ENCODE measurements around the gene GJB5. TPM values are rescaled to one million over a fixed set of nuclear protein-coding genes. Genes with fewer than 3 reads are reported as not detected.

GJB5 gene
- total RNA-seq, 6 donors from 2014 or later, result 0.17 to 0.89 (median 0.30) TPM; not detected in 3

DNA sequence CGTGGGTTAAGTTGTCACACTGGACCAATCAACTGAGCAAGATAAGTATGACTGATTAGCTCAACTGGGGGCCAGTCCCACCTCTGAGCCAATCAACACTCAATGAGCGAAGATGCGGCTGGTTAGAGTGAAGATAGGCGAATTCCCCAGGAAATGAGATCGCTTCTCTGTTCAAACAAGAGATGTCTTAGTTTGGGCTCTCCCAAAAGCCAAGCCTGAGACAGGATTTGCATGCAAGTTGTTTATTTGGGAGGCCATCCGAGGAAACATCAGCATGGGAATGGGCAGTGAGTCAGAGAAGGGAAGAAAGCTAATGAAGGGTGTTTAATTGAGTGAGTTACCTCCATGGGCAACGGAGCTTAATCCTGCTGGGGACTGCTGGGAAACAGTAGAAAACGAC lies 4.9 kb upstream of the GJB5 start:
- 37 to 49% methylated on average over 8 of the region's 8 CpGs for WGBS, 2 donors
- H3K9me3 ChIP-seq, result no peaks in the 10 kb centered on the region
- no peaks in the 10 kb centered on the region for H3K36me3 ChIP-seq
- no peak overlapping the region for H3K27ac ChIP-seq
- ATAC-seq (ENCODE audit: low FRiP score in 2 of 2) (no peak), DNase-seq (no peak)
- TF ChIP-seq POLR2AphosphoS5 (IDR thresholded peaks at IDR 0.05), result no peak
- H3K4me3 ChIP-seq, result no peak overlapping the region
- no peaks in the 10 kb centered on the region for H3K4me1 ChIP-seq
- H3K27me3 ChIP-seq, result no peaks in the 10 kb centered on the region

DNA sequence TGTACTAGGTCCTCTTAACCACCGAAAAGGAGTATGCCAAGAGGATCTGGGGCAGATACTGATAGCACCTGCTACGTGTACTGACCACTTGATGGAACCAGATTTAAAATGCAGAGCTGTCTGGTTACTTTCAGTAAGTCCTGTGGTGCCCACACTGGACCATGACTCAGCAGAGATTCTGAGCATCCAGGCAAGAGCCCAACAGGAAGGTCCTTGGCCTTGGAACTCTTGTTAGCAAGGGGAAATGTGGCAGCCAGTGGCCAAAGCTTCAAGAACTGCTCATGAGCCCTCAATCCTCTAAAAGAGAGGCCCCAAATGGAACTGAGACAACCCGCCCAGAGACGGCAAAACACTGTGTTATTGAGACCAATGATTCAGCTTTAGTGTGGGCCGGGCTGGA lies 4.2 kb upstream of the GJB5 start:
- no peaks in the 10 kb centered on the region for H3K9me3 ChIP-seq
- no peak for ATAC-seq (ENCODE audit: low FRiP score in 2 of 2)
- 90 to 100% methylated on average over 3 to 5 of the region's 5 CpGs for WGBS, 2 donors
- TF ChIP-seq POLR2A (IDR thresholded peaks at IDR 0.05), result no peak
- TF ChIP-seq EP300 (IDR thresholded peaks at IDR 0.05), result no peak
- no peak for TF ChIP-seq POLR2AphosphoS5 (IDR thresholded peaks at IDR 0.05)
- TF ChIP-seq, protein P1, sequence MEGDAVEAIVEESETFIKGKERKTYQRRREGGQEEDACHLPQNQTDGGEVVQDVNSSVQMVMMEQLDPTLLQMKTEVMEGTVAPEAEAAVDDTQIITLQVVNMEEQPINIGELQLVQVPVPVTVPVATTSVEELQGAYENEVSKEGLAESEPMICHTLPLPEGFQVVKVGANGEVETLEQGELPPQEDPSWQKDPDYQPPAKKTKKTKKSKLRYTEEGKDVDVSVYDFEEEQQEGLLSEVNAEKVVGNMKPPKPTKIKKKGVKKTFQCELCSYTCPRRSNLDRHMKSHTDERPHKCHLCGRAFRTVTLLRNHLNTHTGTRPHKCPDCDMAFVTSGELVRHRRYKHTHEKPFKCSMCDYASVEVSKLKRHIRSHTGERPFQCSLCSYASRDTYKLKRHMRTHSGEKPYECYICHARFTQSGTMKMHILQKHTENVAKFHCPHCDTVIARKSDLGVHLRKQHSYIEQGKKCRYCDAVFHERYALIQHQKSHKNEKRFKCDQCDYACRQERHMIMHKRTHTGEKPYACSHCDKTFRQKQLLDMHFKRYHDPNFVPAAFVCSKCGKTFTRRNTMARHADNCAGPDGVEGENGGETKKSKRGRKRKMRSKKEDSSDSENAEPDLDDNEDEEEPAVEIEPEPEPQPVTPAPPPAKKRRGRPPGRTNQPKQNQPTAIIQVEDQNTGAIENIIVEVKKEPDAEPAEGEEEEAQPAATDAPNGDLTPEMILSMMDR (IDR thresholded peaks at IDR 0.05), result no peak
- no peak overlapping the region for H3K27ac ChIP-seq
- no peaks in the 10 kb centered on the region for H3K36me3 ChIP-seq
- H3K4me3 ChIP-seq, result no peak overlapping the region
- DNase-seq, result no peak
- H3K4me1 ChIP-seq, result no peaks in the 10 kb centered on the region
- no peaks in the 10 kb centered on the region for H3K27me3 ChIP-seq

DNA sequence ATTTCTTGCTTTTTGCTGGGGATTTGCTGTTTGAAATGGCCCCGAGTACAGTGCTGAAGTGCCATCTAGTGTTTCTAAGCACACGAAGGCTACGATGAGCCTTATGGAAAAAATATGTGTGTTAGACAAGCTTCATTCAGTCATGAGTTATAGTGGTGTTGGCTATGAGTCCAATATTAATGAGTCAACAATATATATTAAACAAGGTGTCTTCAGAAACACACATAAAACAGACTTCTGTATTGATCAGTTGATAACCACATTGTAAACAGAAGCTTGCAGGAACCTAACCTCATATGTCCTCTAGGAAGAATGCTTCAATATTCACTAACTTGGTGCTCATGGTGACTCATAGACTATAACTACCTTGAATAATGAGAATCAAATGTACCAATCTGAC lies 1.7 kb upstream of the GJB5 start:
- Histone ChIP-seq H3K4me1 (no peaks in the 10 kb centered on the region), H3K27ac (no peak overlapping the region), H3K36me3 (no peaks in the 10 kb centered on the region), H3K27me3 (no peaks in the 10 kb centered on the region), H3K4me3 (no peak overlapping the region), H3K9me3 (no peaks in the 10 kb centered on the region)
- TF ChIP-seq EP300 (IDR thresholded peaks at IDR 0.05) (no peak), POLR2AphosphoS5 (IDR thresholded peaks at IDR 0.05) (no peak), POLR2A (IDR thresholded peaks at IDR 0.05) (no peak)
- TF ChIP-seq, protein P1 (IDR thresholded peaks at IDR 0.05), result no peak
- WGBS, 2 donors, result 72 to 77% methylated on average over 3 of the region's 3 CpGs
- DNase-seq (no peak), ATAC-seq (ENCODE audit: low FRiP score in 2 of 2) (no peak)

DNA sequence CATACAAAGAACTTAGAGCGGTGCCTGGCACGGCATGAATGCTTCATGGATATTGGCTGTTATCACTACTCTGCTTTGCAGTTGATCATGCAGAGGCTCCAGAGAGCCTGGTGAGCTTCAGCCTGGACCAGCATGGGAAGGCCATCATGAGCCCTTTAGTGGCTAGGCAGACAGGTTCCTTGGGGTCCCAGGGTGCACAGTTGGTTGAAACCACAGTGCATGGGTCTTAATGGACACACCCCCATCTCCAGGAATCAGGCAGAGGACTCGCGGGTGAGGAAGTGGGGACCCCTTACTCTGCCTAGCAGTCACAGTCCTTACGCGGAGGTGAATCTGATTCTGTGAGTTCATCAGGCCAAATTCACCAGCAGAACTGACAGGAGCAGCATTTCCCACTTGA lies 1.1 kb downstream of the GJB5 start:
- TF ChIP-seq EP300 (IDR thresholded peaks at IDR 0.05) (no peak), POLR2A (IDR thresholded peaks at IDR 0.05) (no peak), POLR2AphosphoS5 (IDR thresholded peaks at IDR 0.05) (no peak)
- TF ChIP-seq, protein P1 (IDR thresholded peaks at IDR 0.05), result no peak
- no peak for ATAC-seq (ENCODE audit: low FRiP score in 2 of 2)
- Histone ChIP-seq H3K4me3 (no peak overlapping the region), H3K9me3 (no peaks in the 10 kb centered on the region), H3K27me3 (no peaks in the 10 kb centered on the region), H3K36me3 (no peaks in the 10 kb centered on the region), H3K27ac (no peak overlapping the region), H3K4me1 (no peaks in the 10 kb centered on the region)
- WGBS, 2 donors, result 91 to 94% methylated on average over 6 of the region's 6 CpGs
- DNase-seq, result no peak

DNA sequence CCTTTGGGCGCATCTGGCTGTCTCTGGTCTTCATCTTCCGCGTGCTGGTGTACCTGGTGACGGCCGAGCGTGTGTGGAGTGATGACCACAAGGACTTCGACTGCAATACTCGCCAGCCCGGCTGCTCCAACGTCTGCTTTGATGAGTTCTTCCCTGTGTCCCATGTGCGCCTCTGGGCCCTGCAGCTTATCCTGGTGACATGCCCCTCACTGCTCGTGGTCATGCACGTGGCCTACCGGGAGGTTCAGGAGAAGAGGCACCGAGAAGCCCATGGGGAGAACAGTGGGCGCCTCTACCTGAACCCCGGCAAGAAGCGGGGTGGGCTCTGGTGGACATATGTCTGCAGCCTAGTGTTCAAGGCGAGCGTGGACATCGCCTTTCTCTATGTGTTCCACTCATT lies 2.5 kb downstream of the GJB5 start:
- H3K4me3 ChIP-seq, result no peak overlapping the region
- TF ChIP-seq POLR2A (IDR thresholded peaks at IDR 0.05), result no peak
- no peak for TF ChIP-seq POLR2AphosphoS5 (IDR thresholded peaks at IDR 0.05)
- TF ChIP-seq, protein P1 (IDR thresholded peaks at IDR 0.05), result no peak
- TF ChIP-seq EP300 (IDR thresholded peaks at IDR 0.05), result no peak
- H3K27me3 ChIP-seq, result no peaks in the 10 kb centered on the region
- no peak overlapping the region for H3K27ac ChIP-seq
- H3K36me3 ChIP-seq, result no peaks in the 10 kb centered on the region
- ATAC-seq (ENCODE audit: low FRiP score in 2 of 2) (no peak), DNase-seq (peak in 1 of 2 donors; percentile 49)
- H3K9me3 ChIP-seq, result no peaks in the 10 kb centered on the region
- WGBS, 2 donors, result 90 to 98% methylated on average over 10 to 21 of the region's 21 CpGs
- H3K4me1 ChIP-seq, result no peaks in the 10 kb centered on the region
